HG03196 (cell line): ENCODE data around the gene LRRC8B.
"Not testable (repeated sequence)": the region's sequence is repeated elsewhere in the genome, so short reads cannot be mapped to it uniquely, and the experiment has no call there.

Experiments
- ATAC-seq: cut with Tn5 transposase; IDR thresholded peaks from one replicate; pipeline ENCODE4 v1.9.1; 2021; ENCODE audit not compliant: unreplicated experiment

The LRRC8B gene

GRCh38 chr1:89578946-89579684, 54.5 kb downstream of the LRRC8B start:
- no peak for ATAC-seq

GRCh38 chr1:89580036-89580435, 55.4 kb downstream of the LRRC8B start:
- no peak for ATAC-seq

GRCh38 chr1:89581859-89582258, 57.2 kb downstream of the LRRC8B start:
- no peak for ATAC-seq

- ATAC-seq, result no peak
These were observed 57.9 kb downstream of the LRRC8B start for GRCh38 chr1:89582571-89582970.

DNA sequence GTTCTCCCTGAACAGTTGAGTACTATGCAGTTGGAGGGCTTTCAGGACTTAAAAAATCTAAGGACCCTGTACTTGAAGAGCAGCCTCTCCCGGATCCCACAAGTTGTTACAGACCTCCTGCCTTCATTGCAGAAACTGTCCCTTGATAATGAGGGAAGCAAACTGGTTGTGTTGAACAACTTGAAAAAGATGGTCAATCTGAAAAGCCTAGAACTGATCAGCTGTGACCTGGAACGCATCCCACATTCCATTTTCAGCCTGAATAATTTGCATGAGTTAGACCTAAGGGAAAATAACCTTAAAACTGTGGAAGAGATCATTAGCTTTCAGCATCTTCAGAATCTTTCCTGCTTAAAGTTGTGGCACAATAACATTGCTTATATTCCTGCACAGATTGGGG, 59.6 kb downstream of the LRRC8B start:
- no peak for ATAC-seq

- no peak for ATAC-seq
These were observed 60.2 kb downstream of the LRRC8B start for GRCh38 chr1:89584781-89585180.

DNA sequence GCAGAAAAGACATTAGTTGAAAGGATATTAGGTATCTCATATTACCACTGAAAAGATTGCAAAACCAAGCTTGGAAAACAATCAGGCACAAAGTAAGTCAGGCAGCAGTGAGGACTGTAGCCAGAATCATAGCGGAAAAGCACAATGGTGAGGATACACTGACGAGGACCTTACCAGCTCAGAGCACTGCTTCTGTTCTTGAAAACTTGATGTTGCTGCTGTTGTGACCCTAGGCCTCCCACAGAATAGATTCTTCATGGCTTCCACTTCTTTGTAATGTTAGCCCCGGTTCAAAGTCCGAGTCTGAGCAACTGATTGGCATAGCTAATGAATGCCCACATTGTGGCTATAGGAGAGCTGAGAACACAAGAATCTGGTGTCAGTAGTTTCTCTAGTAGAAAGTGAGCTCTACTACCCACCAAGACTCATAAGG, 63.1 kb downstream of the LRRC8B start:
- no peak for ATAC-seq

- ATAC-seq, result no peak
These were observed 63.9 kb downstream of the LRRC8B start for GRCh38 chr1:89588480-89588879.

DNA sequence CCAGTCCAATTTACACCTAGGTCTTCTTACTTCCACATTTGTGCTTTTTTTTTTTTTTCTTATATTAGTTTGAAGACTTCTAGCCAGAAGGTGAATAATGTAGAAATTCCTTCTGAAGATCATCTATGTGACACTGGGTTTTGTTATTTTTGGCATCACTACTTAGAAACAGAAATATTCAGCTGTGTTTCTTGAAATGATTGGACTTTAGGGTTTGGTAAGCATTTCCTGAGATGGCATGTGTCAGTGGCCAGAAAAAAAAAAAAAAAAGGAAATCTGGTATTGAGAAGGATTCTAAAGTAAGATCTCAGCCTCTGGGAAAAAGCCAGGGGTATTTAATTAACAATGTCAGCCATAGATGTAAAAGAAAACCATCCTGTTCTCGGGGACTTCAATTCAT, 64.9 kb downstream of the LRRC8B start:
- no peak for ATAC-seq

- ATAC-seq, result no peak
These were observed 65.9 kb downstream of the LRRC8B start for GRCh38 chr1:89590341-89591080.

DNA sequence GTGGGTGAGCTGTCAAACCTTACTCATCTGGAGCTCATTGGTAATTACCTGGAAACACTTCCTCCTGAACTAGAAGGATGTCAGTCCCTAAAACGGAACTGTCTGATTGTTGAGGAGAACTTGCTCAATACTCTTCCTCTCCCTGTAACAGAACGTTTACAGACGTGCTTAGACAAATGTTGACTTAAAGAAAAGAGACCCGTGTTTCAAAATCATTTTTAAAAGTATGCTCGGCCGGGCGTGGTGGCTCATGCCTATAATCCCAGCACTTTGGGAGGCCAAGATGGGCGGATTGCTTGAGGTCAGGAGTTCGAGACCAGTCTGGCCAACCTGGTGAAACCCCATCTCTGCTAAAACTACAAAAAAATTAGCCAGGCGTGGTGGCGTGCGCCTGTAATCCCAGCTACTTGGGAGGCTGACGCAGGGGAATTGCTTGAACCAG, 68.3 kb downstream of the LRRC8B start:
- not testable (repeated sequence) for ATAC-seq

DNA sequence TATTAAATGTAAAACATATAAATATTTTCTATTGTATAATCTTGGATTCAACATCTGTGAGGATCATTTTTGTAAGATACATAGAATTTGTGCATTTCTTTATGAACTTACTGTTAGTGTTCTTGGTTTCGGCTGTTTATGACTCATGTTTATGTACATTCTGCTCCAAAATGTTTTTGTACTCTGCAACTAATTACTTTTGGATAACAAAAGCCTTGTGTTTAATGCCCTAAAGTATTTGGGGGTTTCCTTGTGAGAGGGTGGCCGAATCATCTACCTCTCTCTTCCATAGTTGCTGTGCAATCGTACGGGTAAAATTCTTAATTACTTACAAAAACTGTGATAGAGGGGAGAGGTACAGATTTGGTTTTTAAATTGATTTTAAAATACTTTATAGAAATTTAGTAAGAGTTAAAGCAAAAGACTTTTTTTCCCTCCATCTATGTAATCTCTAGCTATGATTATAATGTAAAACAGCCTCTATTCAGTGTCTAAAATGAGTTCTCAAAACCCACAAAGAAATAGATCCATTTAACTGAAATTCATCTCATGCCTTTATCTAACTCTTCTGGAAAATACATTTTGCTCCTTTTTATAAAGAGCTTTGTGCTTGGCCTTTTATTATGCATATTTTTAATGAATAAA, 69.6 kb downstream of the LRRC8B start:
- no peak for ATAC-seq

DNA sequence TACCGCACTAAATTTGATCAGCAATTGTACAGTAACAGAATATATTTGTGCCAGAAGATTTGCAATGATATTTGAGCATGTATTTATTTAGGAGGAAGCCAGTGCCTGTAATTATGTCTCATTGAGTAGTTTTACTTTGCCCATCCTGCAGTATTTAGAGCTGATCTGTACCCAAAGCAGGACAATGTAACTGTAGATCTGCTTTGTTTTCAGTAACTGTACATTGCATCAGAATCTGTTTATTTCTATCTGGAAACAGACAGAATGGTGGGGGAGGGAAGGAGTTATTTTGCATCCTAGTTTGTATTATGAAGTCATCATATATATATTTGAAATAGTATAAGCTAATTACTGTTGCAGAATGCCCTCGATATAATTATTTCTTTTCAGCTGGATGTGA, 72.1 kb downstream of the LRRC8B start:
- ATAC-seq, result no peak

GRCh38 chr1:89598450-89599331, 74.1 kb downstream of the LRRC8B start:
- ATAC-seq, result no peak

DNA sequence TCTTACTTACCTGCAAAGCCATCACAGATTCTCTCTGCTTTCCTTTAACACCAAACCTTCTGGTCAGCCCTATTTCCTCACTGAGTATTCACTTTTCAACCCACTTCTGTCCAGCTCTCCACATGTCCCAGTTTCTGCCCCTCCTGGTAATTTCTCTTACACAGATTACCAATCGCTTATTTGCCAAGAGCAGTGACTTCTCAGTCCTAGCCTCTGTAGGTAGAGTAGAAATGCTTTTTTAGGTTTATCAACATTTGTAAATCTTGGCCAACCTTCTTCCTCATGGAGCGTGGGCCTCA, 74.7 kb downstream of the LRRC8B start:
- no peak for ATAC-seq

GRCh38 chr1:89600451-89601224, 76.0 kb downstream of the LRRC8B start:
- ATAC-seq, result no peak

DNA sequence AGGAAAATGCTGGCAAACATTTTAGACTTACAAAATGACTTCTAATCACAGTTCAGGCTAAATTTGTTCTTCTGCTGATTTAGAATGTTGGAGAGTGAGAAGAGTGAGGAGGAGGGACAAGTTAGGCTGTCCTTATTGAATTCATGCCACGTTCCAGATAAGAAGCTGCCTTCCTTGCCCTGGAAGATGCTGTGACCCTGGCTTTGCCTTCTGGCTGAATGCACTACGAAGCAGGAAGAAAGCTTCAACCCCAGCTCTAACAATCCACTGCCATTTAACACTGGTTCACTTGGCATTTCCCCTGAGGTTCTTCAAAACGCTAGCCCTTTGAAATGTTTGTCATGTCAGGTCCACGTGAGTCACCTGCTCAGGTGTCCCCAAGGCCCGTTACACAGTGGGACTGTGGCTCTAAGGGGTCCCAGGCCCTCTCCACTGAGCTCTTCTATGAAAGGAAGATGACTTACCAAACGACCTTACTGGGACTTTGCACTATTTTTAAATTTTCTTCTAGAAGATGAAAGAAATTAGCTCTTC, 78.3 kb downstream of the LRRC8B start:
- no peak for ATAC-seq

GRCh38 chr1:89603651-89604413, 79.2 kb downstream of the LRRC8B start:
- ATAC-seq, result no peak

DNA sequence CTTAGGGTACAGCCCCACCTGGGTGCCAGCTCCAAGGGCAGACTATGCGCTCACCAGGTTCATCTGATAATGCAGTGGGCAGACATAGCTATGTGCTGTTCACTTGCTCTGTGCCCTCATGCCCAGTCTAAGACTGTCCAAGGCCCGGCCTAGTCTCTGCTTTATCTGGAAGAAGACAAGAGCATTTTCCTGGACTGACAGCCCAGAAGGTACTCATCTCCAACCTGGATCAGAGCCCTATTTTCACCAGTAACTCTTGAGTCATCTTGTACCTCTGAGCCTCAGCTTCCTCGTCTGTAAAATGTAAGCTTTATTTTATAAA, 79.7 kb downstream of the LRRC8B start:
- ATAC-seq, result no peak

DNA sequence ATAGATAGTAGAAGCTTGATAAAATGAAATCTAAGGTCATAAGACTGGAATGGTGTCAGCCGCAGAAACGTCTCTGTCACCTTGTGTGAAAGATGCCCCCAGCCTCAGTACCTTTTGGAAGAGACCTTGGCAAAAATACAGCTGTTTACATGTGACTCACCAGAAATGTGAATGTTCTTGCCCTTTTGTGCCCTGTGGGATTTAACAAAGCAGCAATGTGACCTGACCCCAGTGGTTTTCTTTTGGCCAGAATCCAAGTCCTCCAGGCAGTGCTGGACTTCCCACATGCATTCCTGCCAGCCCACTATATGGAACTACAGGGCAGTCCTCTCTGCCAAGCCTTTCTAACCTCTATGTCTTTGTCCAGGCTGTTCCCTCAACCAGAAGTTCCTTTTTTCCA, 81.1 kb downstream of the LRRC8B start:
- no peak for ATAC-seq
